HT-29 (cell line): ENCODE data around the gene APOL2. TPM values are rescaled to one million over a fixed set of nuclear protein-coding genes. Genes with fewer than 3 reads are reported as not detected.
"Not testable (repeated sequence)": the region's sequence is repeated elsewhere in the genome, so short reads cannot be mapped to it uniquely, and the experiment has no call there.

Source experiments
- DNase-seq: peaks from one replicate; pipeline ENCODE4 v3.0.0-alpha.2; 2015; ENCODE audit warnings: low spot score
- total RNA-seq: library from RNA; depleted of rRNA; stranded (reverse); fragments of >200 nt; shearing (Covaris generic); gene quantifications from 2 replicates; pipeline ENCODE4 v1.2.3, GENCODE V29; 2014; rRNA removed

The APOL2 gene
- total RNA-seq: 16.0 and 20.8 TPM in 2 replicates

DNA sequence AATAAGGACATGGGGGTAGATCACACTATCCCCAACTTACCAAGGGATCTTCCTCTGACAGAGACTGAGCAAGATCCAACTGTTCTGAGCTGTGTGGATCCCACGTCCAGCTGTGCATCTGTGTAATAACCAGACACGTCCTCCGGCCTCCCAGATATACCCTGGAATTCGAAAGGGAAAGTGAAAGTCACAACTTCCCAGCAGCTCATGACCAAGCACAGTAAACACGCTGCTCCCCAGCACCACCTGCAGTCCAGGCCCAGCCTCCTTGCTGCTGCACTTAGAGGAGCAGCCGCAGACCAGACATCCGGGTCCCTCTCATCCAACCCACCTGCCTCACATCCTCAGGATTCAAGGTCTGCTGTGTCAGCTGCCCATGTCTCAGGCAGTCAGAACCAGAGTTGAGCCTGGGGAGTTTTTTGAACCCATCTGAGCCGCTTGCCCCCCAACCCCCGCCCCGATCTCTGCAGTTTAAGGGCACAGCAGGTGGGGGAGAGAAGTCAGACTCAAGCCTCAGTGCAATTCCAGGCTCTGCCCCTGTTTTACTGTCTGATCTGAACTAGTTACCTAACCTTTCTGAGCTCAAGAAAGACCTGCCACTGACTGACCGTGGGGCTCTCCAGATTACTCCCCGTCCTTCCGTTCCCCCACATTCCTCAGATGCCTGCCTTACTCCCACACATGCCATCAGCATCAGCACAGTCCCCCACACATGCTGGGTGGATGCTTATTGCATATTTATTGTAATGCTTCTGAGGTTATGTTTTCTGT lies at the start of gene APOL2:
TSS of gene APOL2 (minus strand) at position 127 of the 771 bp plus-strand sequence. CDS start 6,365 bp downstream, outside the sequence.
- peak; percentile 85 for DNase-seq

DNA sequence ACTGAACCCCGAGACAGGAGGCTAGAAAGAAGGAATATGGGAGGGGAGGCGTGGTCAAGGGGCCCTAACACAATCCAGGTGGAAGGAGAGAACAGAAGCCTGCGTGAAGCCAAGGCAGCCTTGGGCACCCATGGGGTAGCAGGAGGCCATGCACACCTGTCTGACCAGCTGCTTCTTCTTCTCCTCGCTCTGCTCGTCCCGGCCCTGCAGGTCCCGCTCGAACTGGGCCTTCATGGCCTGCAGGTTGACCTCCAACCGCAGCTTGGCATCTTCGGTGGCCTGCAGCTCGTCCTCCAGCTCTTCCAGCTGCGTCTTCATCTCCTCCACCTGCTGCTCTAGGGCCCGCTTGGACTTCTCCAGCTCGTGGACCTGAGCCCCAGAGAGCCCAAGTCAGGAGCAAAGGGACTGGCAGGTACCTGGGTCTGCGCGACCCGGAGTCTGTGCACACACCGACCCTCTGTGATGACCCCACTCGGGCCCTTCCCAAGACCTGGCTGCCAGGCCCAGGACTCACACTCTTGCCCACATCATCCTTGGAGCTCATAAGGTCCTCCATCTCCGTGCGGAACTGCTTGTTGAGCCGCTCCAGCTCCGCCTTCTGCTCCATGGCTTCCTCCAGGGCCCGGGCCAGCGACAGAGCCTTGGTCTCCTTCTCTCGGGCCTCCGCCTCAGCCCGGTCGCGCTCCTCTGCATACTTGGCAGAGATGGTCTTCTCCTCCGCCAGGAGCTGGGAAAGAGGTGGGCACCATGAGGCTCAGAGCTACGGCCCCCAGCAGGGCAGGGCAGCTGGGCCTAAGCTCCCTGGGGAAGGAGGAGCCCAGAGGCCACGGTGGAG lies 49.5 kb upstream of the APOL2 start:
- DNase-seq: no peak

- no peak for DNase-seq
Measured at GRCh38 chr22:36287881-36288515, 48.7 kb upstream of the APOL2 start.

DNA sequence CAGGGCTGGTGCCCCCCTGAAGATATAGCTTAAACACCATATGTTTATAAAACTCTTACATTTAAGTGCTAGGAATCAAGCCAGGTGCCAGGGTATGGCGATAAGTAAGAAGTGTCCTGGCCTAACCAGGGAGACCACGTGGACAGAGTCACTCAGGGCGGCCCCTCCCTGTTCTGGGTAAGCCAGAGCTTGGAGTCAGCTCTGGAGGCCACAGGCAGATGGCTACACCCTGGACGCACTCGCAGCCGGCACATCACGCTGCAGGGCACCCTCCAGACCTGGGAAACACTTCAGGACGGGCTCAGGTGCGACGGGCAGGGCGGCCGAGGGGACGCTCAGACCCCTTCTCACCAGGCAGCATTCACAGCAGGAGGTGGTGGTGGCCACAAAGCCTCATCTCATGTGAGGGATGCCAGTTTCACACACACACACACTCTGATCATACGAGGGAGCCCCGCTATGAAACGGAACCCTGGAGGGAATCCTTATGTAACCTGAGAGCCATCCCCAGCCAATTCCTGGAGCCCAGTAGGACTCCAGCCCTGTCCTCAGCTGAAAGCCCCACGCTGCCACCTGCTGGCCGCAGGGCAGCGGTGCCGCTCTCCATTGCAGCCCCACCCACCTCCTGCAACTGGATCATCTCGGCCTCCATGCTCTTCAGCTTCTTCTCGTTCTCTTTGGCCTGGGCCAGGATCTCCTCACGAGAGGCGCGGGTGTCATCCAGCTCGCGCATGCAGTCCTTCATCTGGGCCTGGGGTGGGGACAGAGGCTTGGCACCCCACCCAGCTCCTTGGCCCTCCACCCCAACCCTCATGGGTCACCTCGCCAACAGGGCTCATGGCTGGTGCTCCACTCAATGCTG lies 47.0 kb upstream of the APOL2 start:
- peak; percentile 69 for DNase-seq

GRCh38 chr22:36285545-36285944 lies 46.2 kb upstream of the APOL2 start:
- DNase-seq: no peak

GRCh38 chr22:36285017-36285416 lies 45.7 kb upstream of the APOL2 start:
- no peak for DNase-seq

DNA sequence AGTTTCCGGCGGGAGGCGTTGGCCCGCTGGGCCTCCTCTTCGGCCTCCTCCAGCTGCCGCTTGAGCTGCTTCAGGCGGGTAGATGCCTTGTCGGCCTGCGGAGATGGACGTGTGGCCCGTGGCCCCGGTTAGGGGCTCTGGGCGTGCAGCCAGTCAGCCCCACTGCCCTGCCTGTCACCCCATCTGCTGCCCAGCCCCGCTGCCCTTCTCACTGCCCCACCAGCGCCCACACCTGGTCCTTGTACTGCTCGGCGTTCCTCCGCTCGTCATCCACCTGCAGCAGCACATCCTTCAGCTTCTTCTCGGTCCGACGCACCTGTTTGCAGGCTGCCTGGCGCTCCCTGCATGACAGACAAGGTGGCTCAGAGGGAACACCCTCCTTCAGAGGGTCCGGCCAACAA lies 44.8 kb upstream of the APOL2 start:
- DNase-seq: no peak

DNA sequence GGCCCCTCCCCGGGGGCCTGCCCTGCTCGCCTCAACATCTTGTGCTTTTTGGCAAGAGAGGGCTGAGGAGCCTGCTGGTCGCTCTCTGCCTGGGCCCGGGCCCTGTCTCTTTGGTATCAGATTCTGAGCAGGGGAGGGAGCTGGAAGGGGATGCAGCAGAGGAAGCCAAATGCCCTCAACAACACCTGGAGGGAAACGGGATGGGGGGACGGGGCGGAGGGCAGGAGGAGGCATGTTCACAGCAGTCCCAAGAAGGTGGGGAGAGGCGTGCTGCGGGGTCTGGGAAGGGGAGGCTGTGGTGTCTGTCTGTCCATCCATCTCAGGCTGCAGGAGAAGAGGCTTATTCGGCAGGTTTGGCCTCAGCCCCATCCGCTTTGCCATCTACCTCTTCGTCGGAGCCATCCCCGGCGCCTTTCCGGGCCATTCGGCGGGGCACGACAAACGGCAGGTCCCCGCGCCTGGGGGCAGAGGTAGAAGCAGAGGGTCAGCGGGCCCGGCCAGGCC lies 43.1 kb upstream of the APOL2 start:
- no peak for DNase-seq

DNA sequence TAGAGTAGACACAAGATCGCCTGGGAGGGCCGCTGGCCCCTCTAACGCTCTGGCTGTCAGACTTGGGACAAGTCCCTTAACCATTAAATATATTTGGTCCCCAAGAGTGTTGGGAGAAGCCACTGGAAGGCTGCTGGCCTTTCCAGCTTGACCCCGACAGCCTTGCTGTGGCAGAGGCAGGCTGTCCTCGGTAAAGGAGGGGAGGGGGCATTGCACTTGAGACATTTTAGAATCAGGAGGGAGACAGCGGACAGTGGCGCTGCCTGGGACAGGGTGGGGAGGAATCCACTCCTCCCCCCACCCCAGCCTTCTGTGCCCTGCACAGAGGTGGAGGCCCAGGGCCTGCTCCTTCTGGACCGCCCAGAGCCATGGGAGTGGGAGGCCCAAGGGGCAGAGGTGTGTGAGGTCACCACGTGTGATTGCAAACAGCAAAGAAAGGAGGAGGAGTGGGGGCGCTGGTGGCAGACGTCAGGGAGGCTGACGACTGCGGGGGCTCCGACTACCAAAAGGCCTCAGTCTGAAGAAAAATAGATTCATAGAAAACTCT lies 42.5 kb upstream of the APOL2 start:
- no peak for DNase-seq

DNA sequence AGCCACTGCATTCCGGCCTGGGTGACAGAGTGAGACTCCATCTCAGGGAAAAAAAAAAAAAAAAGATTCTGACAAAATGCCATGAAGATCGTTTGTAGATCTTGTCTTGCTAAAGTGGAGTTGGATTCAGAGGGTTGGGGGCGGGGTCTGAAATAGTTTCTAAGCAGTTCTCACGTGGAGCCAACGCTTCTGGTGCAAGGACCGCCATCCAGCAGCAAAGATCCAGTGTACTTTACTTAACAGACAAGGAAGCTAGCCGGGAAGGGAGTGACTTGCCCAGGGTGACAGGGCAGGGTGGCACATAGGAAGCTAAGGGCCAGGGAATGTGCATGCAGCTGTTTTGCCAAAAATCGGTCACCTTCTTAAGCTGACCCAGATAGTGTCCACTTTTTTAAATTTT lies 41.1 kb upstream of the APOL2 start:
- no peak for DNase-seq

- DNase-seq: no peak
Measured at GRCh38 chr22:36279219-36279666, 39.9 kb upstream of the APOL2 start.

GRCh38 chr22:36277482-36278291 lies 38.4 kb upstream of the APOL2 start:
- peak; percentile 66 for DNase-seq

DNA sequence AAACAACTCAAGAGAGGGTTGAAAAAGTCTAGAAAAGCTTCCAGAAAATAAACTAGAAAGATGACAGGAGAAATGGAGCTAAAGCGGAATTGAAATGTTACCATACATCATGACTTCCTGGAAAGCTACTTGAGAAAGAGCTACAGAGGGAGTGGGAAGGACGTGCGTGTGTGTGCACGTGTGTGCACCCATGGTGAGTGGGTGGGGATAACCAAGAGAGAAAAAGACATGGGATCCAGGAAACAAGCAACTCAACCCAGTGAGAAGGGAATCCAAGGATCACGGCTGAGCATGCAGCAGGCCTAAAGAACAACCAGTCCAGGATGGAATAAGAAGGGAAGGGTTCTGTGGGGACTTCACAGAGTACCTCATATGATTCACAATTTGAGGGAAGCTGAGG lies 35.2 kb upstream of the APOL2 start:
- DNase-seq: no peak

DNA sequence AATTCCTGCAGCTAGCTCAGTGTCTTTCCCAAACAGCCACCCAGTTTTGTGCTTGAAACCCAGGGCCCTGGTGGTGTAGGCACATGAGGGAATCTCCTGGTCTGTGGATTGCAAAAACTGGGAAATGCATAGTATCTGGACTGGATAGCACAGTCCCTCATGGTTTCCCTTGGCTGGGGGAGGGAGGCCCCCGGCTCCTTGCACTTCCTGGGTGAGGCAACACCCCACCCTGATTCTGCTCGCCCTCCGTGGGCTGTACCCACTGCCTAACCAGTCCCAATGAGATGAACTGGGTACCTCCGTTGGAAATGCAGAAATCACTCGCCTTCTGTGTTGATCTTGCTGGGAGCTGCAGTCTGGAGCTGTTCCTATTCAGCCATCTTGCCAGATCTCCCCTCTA lies 32.6 kb upstream of the APOL2 start:
- not testable (repeated sequence) for DNase-seq

GRCh38 chr22:36271231-36271630 lies 31.9 kb upstream of the APOL2 start:
- not testable (repeated sequence) for DNase-seq

DNA sequence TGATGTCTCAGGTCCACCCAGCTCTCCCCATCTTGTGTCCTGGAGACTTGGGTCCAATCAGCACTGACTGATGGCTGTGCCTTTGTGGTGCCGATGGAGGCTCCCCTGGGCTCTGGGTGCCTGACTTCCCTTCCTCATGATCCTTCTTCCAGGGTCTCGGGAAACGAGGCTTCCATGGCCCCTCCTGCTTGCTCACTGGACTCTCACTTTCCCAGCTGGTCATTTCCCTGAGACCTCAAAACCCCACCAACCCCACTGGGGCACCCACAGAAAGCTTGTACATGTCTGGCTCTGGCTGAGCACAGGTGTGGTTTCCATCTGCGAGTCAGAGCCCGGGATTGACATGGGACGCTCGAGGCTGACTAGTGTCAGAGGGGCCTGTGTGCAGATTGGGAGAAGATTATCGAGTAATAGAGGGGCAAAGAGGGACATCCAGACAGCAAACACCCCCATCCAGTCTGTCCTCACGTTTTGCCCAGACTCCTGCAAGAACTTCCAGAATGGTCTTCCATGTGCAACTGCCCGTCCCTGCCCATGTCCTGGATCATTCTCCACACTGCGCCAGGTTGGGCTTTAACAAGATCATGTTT lies 28.7 kb upstream of the APOL2 start:
- DNase-seq: no peak

DNA sequence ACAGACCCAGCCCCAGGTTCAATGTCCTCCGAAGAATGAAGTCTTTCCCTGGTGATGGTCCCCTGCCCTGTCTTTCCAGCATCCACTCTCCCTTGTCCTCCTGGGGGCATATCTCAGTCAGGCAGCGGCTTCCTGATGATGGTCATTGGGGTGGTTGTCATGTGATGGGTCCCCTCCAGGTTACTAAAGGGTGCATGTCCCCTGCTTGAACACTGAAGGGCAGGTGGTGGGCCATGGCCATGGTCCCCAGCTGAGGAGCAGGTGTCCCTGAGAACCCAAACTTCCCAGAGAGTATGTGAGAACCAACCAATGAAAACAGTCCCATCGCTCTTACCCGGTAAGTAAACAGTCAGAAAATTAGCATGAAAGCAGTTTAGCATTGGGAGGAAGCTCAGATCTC lies 27.7 kb upstream of the APOL2 start:
- no peak for DNase-seq

- DNase-seq: not testable (repeated sequence)
Measured at GRCh38 chr22:36263886-36264664, 24.7 kb upstream of the APOL2 start.
